Activated CD8-positive, alpha-beta T cell treated with anti-CD3 and anti-CD28 coated beads, Interleukin-2, amount 10 ng/mL, durations not matched to agents 7 days and 5 days (primary cell): ENCODE data around the gene ZSCAN5A. TPM values are rescaled to one million over a fixed set of nuclear protein-coding genes. Genes with fewer than 3 reads are reported as not detected.
"Not testable (repeated sequence)": the region's sequence is repeated elsewhere in the genome, so short reads cannot be mapped to it uniquely, and the experiment has no call there.

Experiments
- ATAC-seq: fragments of 150-1000 bp; cut with Tn5 transposase; one replicate; pipeline ENCODE4 v1.10.0; 2021; ENCODE audit warnings: moderate library complexity
- CTCF ChIA-PET: fragments of 350-600 bp; sonication (Branson Sonifier 250); formaldehyde crosslinking; loops from one replicate; lab custom pipeline; 2021; ENCODE audit warnings: antibody characterized with exemption; lab: Charles Lee
- POLR2A ChIA-PET: fragments of 350-600 bp; sonication (Branson Sonifier 250); formaldehyde crosslinking; loops from one replicate; lab custom pipeline; 2021; ENCODE audit warnings: antibody characterized with exemption; lab: Charles Lee
- DNase-seq: peaks from one replicate; pipeline ENCODE4 v3.0.0-alpha.2; 2020
- H3K27ac Mint-ChIP-seq: one replicate; pipeline ENCODE4 v1.8.0; 2021; ENCODE audit warnings: mild to moderate bottlenecking, mixed read lengths
- H3K27me3 Mint-ChIP-seq: one replicate; pipeline ENCODE4 v1.8.0; 2021; ENCODE audit warnings: low read depth, mixed read lengths
- H3K36me3 Mint-ChIP-seq: one replicate; pipeline ENCODE4 v1.8.0; 2021; ENCODE audit warnings: low read depth, mixed read lengths
- H3K4me1 Mint-ChIP-seq: one replicate; pipeline ENCODE4 v1.8.0; 2021; ENCODE audit warnings: low read depth, mixed read lengths
- H3K4me3 Mint-ChIP-seq: one replicate; pipeline ENCODE4 v1.8.0; 2021; ENCODE audit warnings: mild to moderate bottlenecking, mixed read lengths
- H3K9me3 Mint-ChIP-seq: one replicate; pipeline ENCODE4 v1.8.0; 2022; ENCODE audit warnings: mixed read lengths; ENCODE audit not compliant: insufficient read depth
- total RNA-seq, 2 experiments: library from RNA; stranded (reverse); gene quantifications; one replicate each; pipeline ENCODE4 v1.2.3, GENCODE V29; 2021

The ZSCAN5A gene
- total RNA-seq, 2 experiments from 2014 or later: 8.2 to 12.1 TPM

DNA sequence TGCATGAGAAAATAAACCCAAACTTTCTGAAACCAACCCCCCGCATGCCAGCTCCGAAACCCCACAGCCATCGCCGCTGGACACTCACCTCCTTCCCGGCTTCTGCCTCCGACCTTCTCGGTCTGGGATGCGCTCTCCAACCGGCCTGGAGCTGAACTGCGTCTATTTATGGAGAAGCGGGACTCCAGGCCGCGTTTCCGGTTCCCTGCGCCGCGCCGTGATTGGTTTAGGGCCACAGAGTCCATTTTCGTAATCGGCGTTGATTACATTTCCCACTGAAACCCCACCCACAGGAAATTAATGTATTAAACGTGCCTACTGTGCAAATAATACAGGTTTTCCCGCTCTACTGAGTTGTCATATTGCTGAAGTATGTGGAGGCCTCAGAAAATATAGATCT lies 117.0 kb downstream of the ZSCAN5A start, which contains the start of gene ZSCAN5B:
Gene ZSCAN5B (minus strand): TSS at position 138 of the 400 bp plus-strand sequence. CDS start 4,731 bp downstream, outside the sequence.
- CTCF ChIA-PET, H3K27me3 Mint-ChIP-seq, H3K27ac Mint-ChIP-seq, H3K4me3 Mint-ChIP-seq, H3K4me1 Mint-ChIP-seq, ATAC-seq, POLR2A ChIA-PET, H3K36me3 Mint-ChIP-seq, H3K9me3 Mint-ChIP-seq, DNase-seq: not testable (repeated sequence)

GRCh38 chr19:56193981-56194640 lies 120.5 kb downstream of the ZSCAN5A start:
- ATAC-seq (no peak), DNase-seq (no peak)
- no peak overlapping the region for H3K27ac Mint-ChIP-seq
- H3K27me3 Mint-ChIP-seq: no peaks in the 10 kb centered on the region
- H3K4me1 Mint-ChIP-seq: no peaks in the 10 kb centered on the region
- CTCF ChIA-PET: no interaction called here
- H3K4me3 Mint-ChIP-seq: no peak overlapping the region
- no peaks in the 10 kb centered on the region for H3K9me3 Mint-ChIP-seq
- H3K36me3 Mint-ChIP-seq: no peaks in the 10 kb centered on the region
- POLR2A ChIA-PET: no interaction called here

GRCh38 chr19:56191711-56192110 lies 122.9 kb downstream of the ZSCAN5A start:
- no peak overlapping the region for H3K27ac Mint-ChIP-seq

GRCh38 chr19:56191115-56191514 lies 123.5 kb downstream of the ZSCAN5A start:
- ChIA-PET POLR2A (no interaction called here), CTCF (no interaction called here)
- no peaks in the 10 kb centered on the region for H3K4me1 Mint-ChIP-seq
- H3K4me3 Mint-ChIP-seq: no peak overlapping the region
- H3K9me3 Mint-ChIP-seq: no peaks in the 10 kb centered on the region
- H3K27me3 Mint-ChIP-seq: no peaks in the 10 kb centered on the region
- DNase-seq (no peak), ATAC-seq (no peak)
- no peak overlapping the region for H3K27ac Mint-ChIP-seq
- no peaks in the 10 kb centered on the region for H3K36me3 Mint-ChIP-seq

More at GRCh38 chr19:56191711-56192110, 122.9 kb downstream of the ZSCAN5A start:
- no peak overlapping the region for H3K4me3 Mint-ChIP-seq
- no peaks in the 10 kb centered on the region for H3K36me3 Mint-ChIP-seq
- no peaks in the 10 kb centered on the region for H3K27me3 Mint-ChIP-seq
- ChIA-PET CTCF (no interaction called here), POLR2A (no interaction called here)
- H3K9me3 Mint-ChIP-seq: no peaks in the 10 kb centered on the region
- no peak for ATAC-seq
- no peaks in the 10 kb centered on the region for H3K4me1 Mint-ChIP-seq
- DNase-seq: no peak

- Mint-ChIP-seq H3K9me3 (no peaks in the 10 kb centered on the region), H3K4me3 (no peak overlapping the region), H3K4me1 (peaks cover 6% of the 10 kb centered on the region), H3K27me3 (no peaks in the 10 kb centered on the region), H3K36me3 (no peaks in the 10 kb centered on the region), H3K27ac (no peak overlapping the region)
- ATAC-seq (no peak), DNase-seq (no peak)
- POLR2A ChIA-PET: no interaction called here
- CTCF ChIA-PET: no interaction called here
Measured at GRCh38 chr19:56189785-56190184, 124.9 kb downstream of the ZSCAN5A start.

DNA sequence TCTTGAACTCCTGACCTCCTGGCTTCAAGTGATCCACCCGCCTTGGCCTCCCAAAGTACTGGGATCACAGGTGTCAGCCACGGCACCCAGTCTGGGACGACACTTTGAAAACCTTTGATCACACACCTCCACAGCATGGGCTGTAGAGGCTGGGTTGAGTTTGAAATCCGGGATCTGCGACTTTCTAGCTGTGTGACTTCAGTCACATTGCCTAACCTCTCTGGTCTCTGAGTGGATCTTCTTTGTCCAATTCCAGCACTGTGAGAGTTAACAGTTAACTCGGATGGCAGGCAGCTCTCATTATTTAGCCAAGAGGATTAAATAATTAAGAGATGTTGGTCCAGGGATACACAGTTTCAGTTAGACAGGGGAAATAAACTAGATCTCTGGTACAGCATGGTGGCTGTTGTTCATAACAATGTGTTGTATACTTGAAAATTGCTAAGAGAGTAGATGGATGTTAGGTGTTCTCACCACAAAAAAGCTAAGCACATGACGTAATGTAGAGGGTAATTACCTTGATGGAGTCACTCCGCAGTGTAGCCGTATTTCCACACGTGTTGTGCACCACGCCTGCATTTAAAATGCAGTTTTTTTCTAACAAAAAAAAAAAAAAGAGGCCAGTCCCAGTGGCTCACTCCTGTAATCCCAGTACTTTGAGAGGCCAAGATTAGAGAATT lies 136.9 kb downstream of the ZSCAN5A start:
- Mint-ChIP-seq H3K4me3 (no peak overlapping the region), H3K36me3 (no peaks in the 10 kb centered on the region), H3K27ac (no peak overlapping the region), H3K27me3 (no peaks in the 10 kb centered on the region), H3K4me1 (no peaks in the 10 kb centered on the region), H3K9me3 (no peaks in the 10 kb centered on the region)
- ChIA-PET POLR2A (interaction anchor here (0.6 kb wide), 1 partner anchor 20 kb away, joined by 4 read pairs; no protein-coding TSS in a partner anchor), CTCF (interaction anchor here (2.0 kb wide), 1 partner anchor 112 kb away, joined by 6 read pairs; no protein-coding TSS in a partner anchor)
- ATAC-seq (no peak), DNase-seq (no peak)

DNA sequence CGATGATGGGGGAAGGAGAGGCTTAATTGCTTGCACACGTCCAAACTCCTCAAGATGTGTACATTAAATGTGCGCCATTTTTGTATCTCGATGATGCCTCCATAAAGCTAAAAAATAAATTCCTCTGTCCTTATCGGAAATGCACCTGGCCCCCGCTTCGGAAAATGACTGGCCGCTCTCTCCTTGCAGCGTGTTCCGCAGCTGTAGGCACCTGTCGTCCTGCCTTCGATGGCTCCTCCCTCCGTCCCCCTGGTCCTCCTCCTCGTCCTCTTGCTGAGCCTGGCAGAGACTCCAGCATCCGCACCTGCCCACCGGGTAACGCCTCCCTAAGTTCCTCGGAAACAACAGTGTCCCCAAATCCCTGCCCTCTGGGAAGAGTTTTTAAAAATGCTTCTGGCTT lies 137.8 kb downstream of the ZSCAN5A start:
- no peaks in the 10 kb centered on the region for H3K36me3 Mint-ChIP-seq
- CTCF ChIA-PET: interaction anchor here (2.0 kb wide), 1 partner anchor 111 kb away, joined by 6 read pairs; no protein-coding TSS in a partner anchor
- H3K27me3 Mint-ChIP-seq: no peaks in the 10 kb centered on the region
- H3K4me1 Mint-ChIP-seq: peaks cover 1% of the 10 kb centered on the region
- DNase-seq: no peak
- ATAC-seq: no peak
- POLR2A ChIA-PET: no interaction called here
- H3K27ac Mint-ChIP-seq: no peak overlapping the region
- H3K4me3 Mint-ChIP-seq: no peak overlapping the region
- no peaks in the 10 kb centered on the region for H3K9me3 Mint-ChIP-seq

DNA sequence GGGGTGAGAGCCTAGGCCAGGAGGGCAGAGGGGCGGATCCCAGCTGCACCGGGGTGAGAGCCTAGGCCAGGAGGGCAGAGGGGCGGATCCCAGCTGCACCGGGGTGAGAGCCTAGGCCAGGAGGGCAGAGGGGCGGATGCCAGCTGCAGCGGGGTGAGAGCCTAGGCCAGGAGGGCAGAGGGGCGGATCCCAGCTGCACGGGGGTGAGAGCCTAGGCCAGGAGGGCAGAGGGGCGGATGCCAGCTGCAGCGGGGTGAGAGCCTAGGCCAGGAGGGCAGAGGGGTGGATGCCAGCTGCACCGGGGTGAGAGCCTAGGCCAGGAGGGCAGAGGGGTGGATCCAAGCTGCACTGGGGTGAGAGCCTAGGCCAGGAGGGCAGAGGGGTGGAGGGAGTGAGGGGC lies 138.3 kb downstream of the ZSCAN5A start:
- DNase-seq, POLR2A ChIA-PET, H3K9me3 Mint-ChIP-seq, H3K4me3 Mint-ChIP-seq, H3K27me3 Mint-ChIP-seq, ATAC-seq, H3K4me1 Mint-ChIP-seq, H3K27ac Mint-ChIP-seq, H3K36me3 Mint-ChIP-seq, CTCF ChIA-PET: not testable (repeated sequence)

DNA sequence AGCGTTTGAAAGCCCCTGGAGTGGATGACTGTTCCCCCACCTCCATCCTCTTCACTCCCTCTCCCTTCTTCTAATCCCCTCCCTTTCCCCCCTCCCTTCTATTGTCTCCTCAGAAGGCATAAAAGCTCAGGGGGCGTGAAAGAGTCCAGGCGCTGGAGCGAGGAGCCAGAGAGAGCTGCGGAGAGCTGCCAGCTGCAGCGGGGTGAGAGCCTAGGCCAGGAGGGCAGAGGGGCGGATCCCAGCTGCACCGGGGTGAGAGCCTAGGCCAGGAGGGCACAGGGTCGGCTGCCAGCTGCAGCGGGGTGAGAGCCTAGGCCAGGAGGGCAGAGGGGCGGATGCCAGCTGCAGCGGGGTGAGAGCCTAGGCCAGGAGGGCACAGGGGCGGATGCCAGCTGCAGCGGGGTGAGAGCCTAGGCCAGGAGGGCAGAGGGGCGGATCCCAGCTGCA lies 138.8 kb downstream of the ZSCAN5A start, which contains the start of gene GALP:
Gene GALP (plus strand): TSS at position 148 of the 447 bp plus-strand sequence. CDS start 1,101 bp downstream, outside the sequence.
- CTCF ChIA-PET: interaction anchor here (1.3 kb wide), 1 partner anchor 78 kb away, joined by 3 read pairs; no protein-coding TSS in a partner anchor
- DNase-seq, H3K27ac Mint-ChIP-seq, H3K27me3 Mint-ChIP-seq, POLR2A ChIA-PET, ATAC-seq, H3K4me1 Mint-ChIP-seq, H3K36me3 Mint-ChIP-seq, H3K4me3 Mint-ChIP-seq, H3K9me3 Mint-ChIP-seq: not testable (repeated sequence)

GRCh38 chr19:56174550-56174949 lies 140.1 kb downstream of the ZSCAN5A start:
- ChIA-PET POLR2A (no interaction called here), CTCF (interaction anchor here (1.3 kb wide), 1 partner anchor 79 kb away, joined by 3 read pairs; no protein-coding TSS in a partner anchor)

DNA sequence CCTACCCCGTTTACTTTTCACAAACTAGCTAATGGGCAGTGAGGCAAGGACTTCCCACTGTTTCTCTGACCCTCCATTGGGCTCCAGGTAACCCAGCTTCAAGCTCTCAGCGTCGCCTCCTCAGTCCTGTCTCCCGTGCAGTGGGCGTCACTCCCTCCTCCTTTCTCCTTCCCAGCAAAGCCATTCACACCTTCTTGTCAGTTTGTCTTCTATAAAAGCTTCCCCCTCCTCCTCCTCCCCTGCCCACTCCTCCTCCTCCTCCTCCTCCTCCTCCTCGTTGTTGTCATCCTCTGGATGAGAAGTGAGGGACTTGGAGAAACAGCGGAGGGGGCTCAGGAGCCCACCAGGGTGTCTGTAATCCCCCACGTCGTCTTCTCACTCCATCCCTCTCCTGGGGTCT lies 140.6 kb downstream of the ZSCAN5A start:
- Mint-ChIP-seq H3K4me3 (no peak overlapping the region), H3K9me3 (no peaks in the 10 kb centered on the region), H3K36me3 (no peaks in the 10 kb centered on the region), H3K27ac (no peak overlapping the region), H3K4me1 (peaks cover 4% of the 10 kb centered on the region), H3K27me3 (no peaks in the 10 kb centered on the region)
- no peak for ATAC-seq
- CTCF ChIA-PET: no interaction called here
- POLR2A ChIA-PET: no interaction called here
- DNase-seq: no peak

More at GRCh38 chr19:56174550-56174949, 140.1 kb downstream of the ZSCAN5A start:
- Mint-ChIP-seq H3K27ac (no peak overlapping the region), H3K9me3 (no peaks in the 10 kb centered on the region), H3K4me1 (peaks cover 4% of the 10 kb centered on the region), H3K27me3 (no peaks in the 10 kb centered on the region), H3K36me3 (no peaks in the 10 kb centered on the region), H3K4me3 (no peak overlapping the region)
- ATAC-seq: no peak
- DNase-seq: no peak
